ACC112 (cell line): Measurements from ENCODE around the gene ZNF398.
A peak's percentile ranks its signal among the peaks of the same experiment; 100 is the strongest.

ENCODE experiments used
- H2AFZ ChIP-seq: fragments of 200-600 bp; sonication (generic); one replicate; pipeline ENCODE4 v1.6.0; 2017; ENCODE audit warnings: antibody characterized with exemption, low read length; ENCODE audit not compliant: unreplicated experiment
- H3K27ac ChIP-seq: fragments of 200-600 bp; sonication (generic); 2 replicates; pipeline ENCODE4 v1.5.1; 2014; ENCODE audit warnings: low read depth, mild to moderate bottlenecking, antibody characterized with exemption, low read length, moderate library complexity
- H3K27me3 ChIP-seq: fragments of 200-600 bp; sonication (generic); 2 replicates; pipeline ENCODE4 v1.6.1; 2014; ENCODE audit warnings: mild to moderate bottlenecking, antibody characterized with exemption, low read length, moderate library complexity, mixed read lengths; ENCODE audit not compliant: insufficient read depth
- H3K36me3 ChIP-seq: fragments of 200-600 bp; sonication (generic); 2 replicates; pipeline ENCODE4 v1.6.1; 2016; ENCODE audit warnings: mild to moderate bottlenecking, antibody characterized with exemption, low read length, moderate library complexity, mixed read lengths; ENCODE audit not compliant: insufficient read depth
- H3K4me1 ChIP-seq: fragments of 200-600 bp; sonication (generic); one replicate; pipeline ENCODE4 v1.6.1; 2016; ENCODE audit warnings: low read length, mixed read lengths; ENCODE audit not compliant: insufficient read depth, unreplicated experiment, control insufficient read depth
- H3K4me3 ChIP-seq: fragments of 200-600 bp; sonication (generic); 2 replicates; pipeline ENCODE4 v1.5.1; 2014; ENCODE audit warnings: mild to moderate bottlenecking, low read depth, low read length
- H3K79me2 ChIP-seq: fragments of 200-600 bp; sonication (generic); one replicate; pipeline ENCODE4 v1.6.0; 2016; ENCODE audit warnings: low read length; ENCODE audit not compliant: control insufficient read depth, unreplicated experiment, insufficient read depth

The ZNF398 gene

DNA sequence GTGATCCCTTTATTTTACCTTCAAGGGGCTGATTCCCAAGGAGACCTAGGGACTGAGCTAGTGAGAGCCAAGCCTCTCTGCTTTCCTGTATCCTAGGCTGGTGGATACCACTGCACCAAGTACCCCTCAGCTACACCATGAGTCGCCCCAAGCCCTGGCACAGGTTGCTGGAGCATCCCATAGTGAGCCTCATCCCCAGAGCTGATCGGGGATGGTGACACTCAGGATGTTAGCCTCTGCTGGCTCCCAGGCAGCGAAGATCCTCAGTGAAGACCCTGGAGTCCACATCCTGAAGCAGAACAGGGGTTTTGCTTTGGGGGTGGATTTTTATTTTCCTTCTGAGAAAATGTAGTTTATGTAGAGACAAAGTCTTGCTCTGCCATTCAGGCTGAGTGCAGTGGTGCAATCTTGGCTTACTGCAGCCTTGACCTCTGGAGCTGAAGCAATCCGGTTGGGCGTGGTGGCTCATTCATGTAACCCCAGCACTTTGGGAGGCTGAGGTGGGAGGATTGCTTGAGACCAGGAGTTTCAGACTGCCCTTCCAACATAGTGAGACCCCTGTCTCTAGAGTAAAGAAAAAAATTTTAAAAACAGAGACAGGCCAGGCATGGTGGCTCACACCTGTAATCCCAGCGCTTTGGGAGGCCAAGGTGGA lies 79.7 kb downstream of the ZNF398 start:
- no peaks in the 10 kb centered on the region for H3K27me3 ChIP-seq
- H3K79me2 ChIP-seq = no peaks in the 10 kb centered on the region
- no peak overlapping the region for H3K4me3 ChIP-seq
- no peak overlapping the region for H3K27ac ChIP-seq
- H3K4me1 ChIP-seq = peaks cover 6% of the 10 kb centered on the region
- peaks cover 18% of the 10 kb centered on the region; the same call in 1 of the 2 replicates for H3K36me3 ChIP-seq
- H2AFZ ChIP-seq = no peak overlapping the region

DNA sequence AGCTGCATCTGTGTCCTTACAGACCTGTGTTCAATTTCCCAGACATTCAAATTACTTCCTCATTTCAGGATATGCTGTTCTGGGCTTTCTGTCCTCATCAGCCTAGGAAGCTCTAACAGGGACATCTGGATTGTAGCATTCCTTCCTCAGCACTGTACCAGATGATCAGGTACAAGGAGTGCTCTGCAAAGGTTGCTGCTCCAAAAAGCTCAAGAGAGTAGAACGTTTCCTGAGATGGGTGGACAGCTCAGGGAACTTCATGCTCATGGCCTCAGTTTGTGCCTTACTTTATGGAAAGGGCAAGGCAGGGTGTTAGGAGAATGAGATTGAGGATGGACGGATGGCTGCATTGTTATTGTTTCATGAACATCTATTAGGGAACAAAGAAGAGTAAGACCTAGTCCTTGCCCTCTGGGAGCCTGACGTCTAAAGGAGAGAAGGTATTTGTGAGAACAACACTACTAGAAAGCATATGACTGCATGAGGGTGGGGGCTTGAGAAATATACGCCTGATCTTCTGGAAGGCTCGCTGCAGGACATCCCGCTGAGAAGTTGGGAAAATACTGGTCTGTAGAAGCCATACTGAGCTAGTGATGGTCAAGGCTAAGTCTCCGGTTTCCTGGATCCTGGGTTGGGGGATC lies 81.7 kb downstream of the ZNF398 start:
- Histone ChIP-seq H3K4me3 (no peak overlapping the region), H3K4me1 (peaks cover 20% of the 10 kb centered on the region), H3K27me3 (no peaks in the 10 kb centered on the region), H3K27ac (no peak overlapping the region), H3K36me3 (peaks cover 14% of the 10 kb centered on the region; the same call in 1 of the 2 replicates), H2AFZ (no peak overlapping the region), H3K79me2 (no peaks in the 10 kb centered on the region)

DNA sequence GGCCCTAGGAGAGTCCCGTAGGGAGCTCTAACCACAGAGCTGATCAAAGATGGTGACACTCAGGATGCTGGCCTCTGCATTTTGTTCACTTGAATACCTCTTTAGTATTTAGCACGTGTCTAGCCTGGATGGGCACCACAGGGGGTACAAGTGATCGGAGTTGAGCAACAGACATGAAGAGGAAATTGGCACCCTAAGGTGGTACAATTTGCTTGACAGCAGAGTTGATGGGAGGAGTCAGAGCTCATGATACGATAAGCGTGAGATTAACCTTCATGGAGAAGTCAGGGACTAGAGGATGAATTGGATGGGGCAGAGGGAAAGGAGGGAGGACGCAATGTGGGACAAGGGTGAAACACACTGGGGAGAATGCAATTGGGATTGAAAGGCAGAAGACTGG lies 82.3 kb downstream of the ZNF398 start:
- peaks cover 24% of the 10 kb centered on the region for H3K4me1 ChIP-seq
- H3K27me3 ChIP-seq = no peaks in the 10 kb centered on the region
- peaks cover 12% of the 10 kb centered on the region; the same call in 1 of the 2 replicates for H3K36me3 ChIP-seq
- no peak overlapping the region for H3K4me3 ChIP-seq
- H3K79me2 ChIP-seq = no peaks in the 10 kb centered on the region
- H2AFZ ChIP-seq = no peak overlapping the region
- H3K27ac ChIP-seq = no peak overlapping the region

DNA sequence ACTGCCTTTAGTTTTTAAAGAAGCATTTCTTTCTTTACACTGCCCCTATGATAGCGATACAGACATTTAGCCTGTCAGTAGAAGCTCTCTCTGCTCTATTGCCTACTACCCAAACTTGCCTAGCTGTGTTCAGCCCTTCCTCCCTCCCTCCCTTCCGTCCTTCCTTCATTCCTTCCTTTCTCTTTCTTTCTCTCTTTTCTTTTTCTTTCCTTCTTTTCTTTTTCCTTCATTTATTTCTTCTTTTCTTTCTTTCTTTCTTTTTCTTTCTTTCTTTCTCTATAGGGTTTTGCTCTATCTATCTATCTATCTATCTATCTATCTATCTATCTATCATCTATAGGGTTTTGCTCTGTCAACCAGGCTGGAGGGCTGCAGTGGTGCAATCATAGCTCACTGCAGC lies 85.1 kb downstream of the ZNF398 start:
- Histone ChIP-seq H3K4me1 (peaks cover 18% of the 10 kb centered on the region), H3K36me3 (no peaks in the 10 kb centered on the region), H2AFZ (no peak overlapping the region), H3K79me2 (no peaks in the 10 kb centered on the region), H3K27ac (peak overlapping the region; percentile 91), H3K4me3 (no peak overlapping the region), H3K27me3 (no peaks in the 10 kb centered on the region)
